ENCODE results near the gene SLC12A5.

GRCh38 chr20:46044896-46045295, 15.9 kb downstream of the SLC12A5 start:
- no peak for TF ChIP-seq CTCF (conservative IDR thresholded peaks at IDR 0.05; ENCODE audit: low read depth, low read length)
- no peak for TF ChIP-seq EZH2 (IDR thresholded peaks at IDR 0.05; ENCODE audit: borderline replicate concordance, low read depth, low read length, poor library complexity, severe bottlenecking)
